Measurements from ENCODE around the gene EIF5A.

DNA sequence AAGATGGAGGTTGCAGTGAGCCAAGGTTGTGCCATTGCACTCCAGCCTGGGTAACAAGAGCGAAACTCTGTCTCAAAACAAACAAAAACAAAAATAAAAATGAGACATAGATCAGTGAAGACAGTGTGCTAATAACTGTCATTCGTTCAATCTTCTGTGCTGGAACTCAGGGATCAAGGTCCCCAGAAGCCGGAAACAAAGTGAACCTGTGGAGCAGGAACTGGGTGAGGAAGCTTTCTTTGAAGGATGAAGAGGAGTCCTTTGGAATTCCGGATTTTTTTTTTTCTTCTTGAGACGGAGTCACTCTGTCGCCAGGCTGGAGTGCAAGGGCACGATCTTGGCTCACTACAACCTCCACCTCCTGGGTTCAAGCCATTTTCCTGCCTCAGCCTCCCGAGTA is 28.0 kb upstream of the EIF5A start:
- no peak for TF ChIP-seq POLR2A (IDR thresholded peaks at IDR 0.05)
- TF ChIP-seq POLR2AphosphoS5 (IDR thresholded peaks at IDR 0.05): no peak
- no peak for TF ChIP-seq CTCF (IDR thresholded peaks at IDR 0.05)
